Activated effector memory CD4-positive, alpha-beta T cell treated with Interleukin-2 at 50 U/mL for 16 hours (primary cell): ENCODE results near the gene NAALADL2.
"Not testable (repeated sequence)": the region's sequence is repeated elsewhere in the genome, so short reads cannot be mapped to it uniquely, and the experiment has no call there.

ENCODE experiments used
- DNase-seq: peaks from one replicate; pipeline ENCODE4 v3.0.0-alpha.2; 2020

Gene NAALADL2

DNA sequence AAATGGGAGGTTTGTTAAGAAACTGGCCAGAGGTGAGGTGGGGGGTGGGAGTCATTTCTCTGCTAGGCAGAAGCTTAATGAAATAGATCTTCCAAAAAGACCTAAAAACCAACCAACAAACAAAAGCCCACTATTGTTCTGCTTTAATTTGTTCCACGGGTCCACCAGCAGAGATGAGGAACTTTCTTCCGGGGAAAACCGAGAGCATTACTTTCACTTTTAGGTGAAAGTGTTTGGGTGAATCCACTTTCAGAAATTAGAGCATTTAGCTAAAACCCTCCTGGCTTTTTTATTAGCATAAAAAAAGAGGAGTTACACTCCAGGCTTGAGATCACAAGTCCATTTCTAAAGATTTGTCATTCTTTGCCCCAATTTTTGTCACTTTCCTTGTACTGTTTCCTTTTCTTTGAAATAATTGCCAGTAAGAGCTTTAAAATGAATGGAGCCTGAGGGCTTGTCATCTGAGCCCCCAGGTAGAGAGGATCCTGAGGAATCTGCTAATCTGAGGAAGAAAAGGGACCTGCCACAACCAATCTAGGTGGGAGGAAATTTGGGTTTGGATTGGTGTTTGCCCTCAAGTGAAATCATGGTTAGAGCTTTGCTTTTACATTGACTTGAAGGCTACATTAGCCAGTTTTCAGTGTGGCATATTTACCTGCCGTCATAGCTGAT is 667.6 kb downstream of the NAALADL2 start:
- no peak for DNase-seq

DNA sequence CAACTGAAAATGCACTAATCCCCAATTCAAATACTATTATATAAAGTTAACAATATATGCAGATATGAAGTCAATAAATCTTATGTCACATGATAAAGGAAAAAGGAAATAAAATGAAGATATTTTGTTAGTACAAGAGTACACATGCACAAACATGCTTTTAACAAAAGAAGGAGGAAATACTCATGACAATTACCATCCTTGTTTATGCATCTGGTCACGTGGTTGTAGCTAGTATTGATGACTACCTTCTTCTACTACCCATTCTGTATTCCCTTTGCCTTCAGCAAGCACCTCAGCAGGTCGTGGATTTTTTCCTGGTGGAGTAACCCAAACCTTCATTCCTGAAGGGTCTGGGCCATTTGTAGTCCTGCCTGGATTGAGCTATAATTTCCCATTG is 669.6 kb downstream of the NAALADL2 start:
- DNase-seq, result not testable (repeated sequence)

DNA sequence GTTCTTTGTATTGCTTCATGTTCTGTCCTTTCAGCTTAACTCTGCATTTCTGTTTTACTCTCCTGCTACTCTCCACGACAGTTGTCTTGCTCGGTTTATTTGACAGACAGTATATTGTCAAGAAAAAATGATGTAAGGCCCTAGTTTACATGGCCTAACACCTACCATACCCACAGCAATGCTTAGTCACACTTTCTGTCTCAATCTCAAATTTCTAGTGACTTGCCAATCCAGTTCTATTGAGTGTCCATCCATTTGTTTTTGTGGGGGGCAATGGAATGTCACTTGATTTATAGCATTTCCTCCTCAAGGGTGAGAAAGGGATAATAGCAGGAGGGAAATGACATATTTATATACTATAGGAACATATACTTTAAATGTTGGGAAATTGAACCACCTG is 676.2 kb downstream of the NAALADL2 start:
- DNase-seq, result no peak

DNA sequence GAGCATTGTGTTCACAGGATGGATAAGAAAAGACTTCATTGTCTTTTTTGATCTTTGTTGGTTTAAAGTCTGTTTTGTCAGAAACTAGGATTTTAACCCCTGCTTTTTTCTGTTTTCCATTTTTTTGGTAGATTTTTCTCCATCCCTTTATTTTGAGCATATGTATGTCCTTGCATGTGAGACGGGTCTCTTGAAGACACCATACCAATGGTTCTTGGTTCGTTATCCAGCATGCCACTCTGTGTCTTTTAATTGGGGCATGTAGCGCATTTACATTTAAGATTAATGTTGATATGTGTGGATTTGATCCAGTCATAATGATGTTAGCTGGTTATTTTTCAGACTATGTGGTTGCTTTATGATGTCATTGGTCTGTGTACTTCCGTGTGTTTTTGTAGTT is 687.0 kb downstream of the NAALADL2 start:
- DNase-seq, result no peak

DNA sequence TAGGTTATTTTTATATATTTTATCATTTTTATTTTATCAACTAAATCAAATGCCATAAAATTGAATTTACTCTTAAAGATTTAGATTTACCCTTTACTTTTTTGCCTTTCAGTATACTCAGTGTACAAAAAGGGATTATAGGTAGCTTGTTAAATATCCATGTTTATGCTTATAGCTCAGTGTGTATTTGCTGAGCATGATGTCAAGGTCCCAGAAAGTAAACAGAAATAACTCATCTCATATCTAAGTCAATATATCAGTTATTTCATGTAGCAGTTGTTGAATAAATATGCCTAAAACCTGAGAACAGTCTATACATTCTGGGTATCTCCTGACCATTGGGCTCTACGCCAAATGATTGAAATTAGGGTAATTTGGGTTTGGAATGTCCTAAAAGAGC is 693.8 kb downstream of the NAALADL2 start:
- no peak for DNase-seq

DNA sequence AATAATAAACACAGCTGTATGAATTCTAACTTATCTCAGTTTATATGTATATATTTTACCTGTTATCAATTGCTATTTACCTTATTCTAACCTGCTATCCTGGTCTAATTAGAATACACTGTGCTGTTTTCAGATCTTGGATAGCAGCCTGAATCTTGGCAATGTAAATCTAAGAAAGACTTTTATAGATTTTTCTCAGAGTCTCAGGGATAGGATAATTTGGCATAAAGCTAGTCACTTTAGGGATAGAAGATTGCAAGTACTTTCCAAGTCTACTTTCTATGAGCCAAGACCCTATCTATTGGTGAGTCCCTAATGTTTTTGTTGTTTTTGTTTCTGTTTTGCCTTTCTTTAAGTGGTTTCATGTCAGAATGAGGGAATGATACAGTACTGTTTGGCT is 695.7 kb downstream of the NAALADL2 start:
- no peak for DNase-seq

DNA sequence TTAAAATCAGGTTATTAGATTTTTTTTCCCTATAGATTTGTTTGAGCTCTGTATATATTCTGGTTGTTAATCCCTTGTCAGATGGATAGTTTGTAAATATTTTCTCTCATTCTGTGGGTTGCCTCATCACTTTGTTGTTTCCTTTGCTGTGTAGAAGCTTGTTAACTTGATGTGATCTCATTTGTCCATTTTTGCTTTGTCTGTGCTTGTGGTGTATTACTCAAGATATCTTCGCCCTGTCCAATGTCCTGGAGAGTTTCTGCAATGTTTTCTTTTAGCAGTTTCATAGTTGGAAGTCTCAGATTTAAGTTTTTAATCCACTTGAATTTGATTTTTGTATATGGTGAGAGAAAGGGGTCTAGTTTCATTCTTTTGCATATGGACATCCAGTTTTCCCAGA is 699.1 kb downstream of the NAALADL2 start:
- DNase-seq, result no peak

DNA sequence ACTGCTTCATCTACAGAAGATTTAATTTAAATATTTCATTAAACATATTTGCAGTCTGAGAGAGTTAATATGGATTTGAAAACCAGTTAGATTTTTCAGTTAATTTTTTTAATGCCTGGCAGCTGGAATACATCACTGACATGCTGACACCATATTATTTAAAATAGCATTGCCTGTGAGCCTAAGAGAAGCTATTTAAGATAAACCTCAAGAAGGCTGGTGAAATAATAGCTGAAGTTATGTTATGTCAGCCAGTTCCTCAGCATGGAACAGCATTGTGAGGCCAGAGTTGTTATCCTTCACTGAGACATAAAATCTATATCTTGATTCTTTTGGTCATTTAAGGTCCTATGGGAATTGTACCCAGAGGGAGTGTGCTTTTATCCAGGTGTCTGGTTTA is 705.2 kb downstream of the NAALADL2 start:
- DNase-seq, result no peak

DNA sequence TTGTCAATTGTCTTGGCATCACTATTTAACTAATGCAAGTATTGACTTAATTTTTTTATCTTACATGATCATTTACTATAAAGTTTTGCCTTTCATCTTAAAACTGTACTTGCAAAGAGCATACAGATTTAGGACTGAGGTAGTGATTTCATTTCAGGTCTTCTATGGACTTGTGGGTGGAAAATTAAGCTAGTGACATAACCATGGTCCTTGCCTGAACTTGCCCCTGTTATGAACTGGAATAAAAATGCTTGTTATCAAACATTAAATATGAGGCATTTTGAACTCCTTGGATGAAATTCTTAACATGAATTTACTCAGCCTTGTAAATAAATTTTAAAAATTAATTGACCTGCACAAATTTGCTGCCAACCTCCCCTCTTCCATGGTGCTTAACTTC is 712.0 kb downstream of the NAALADL2 start:
- DNase-seq, result no peak

DNA sequence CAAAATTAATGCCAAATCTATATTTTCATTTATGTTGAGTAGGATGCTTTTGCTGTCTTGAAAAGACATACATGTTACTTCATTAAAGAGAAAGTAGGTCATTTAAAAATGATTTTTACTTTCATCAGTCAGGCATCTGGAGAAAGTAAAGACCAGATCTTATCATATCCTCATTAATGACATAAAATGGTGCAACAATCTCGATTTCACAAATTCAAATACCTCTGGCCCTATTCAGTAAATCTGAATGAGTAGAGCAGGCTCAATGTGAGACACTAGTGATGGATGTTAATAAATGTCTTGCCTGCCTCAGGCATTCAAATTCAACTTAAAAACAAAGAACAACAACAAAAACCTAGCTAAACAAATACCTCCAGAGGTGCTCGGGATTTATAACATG is 714.1 kb downstream of the NAALADL2 start:
- no peak for DNase-seq

DNA sequence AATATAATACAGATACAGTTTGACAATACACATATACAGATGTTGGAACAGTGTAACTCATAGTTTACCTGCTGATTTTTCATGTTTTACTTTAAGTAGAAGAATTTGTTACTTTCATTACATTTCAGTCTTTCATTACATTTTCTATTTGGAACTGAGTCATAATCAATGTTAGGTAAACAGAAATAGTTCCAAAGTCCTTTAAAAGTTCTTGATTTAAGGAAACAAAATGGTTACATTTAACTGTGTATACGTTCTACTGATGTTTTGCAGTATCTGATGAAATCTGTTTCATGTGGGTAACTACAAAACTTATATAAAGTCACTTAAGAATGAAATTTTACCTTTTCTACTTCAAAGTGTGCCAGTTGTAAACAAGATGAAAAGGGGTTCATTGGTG is 721.2 kb downstream of the NAALADL2 start:
- DNase-seq, result no peak

DNA sequence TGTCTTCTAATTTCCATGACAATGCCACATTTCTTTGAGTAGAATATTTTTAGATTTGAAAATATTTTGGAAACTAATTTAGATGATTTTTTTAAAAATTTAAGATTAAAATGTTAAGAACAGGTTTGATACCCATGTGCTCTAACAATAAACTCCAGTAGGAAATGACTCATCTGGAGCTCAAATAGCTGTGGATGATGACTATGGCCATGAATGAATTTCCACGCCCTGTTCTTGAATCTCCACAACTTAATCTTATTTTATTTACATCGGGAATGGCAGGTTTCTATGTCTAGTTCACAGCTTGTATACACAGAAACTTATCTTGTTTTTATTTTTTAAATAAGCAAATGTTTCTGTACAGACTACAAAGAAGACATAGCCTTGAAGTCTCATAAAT is 726.8 kb downstream of the NAALADL2 start:
- DNase-seq, result no peak

DNA sequence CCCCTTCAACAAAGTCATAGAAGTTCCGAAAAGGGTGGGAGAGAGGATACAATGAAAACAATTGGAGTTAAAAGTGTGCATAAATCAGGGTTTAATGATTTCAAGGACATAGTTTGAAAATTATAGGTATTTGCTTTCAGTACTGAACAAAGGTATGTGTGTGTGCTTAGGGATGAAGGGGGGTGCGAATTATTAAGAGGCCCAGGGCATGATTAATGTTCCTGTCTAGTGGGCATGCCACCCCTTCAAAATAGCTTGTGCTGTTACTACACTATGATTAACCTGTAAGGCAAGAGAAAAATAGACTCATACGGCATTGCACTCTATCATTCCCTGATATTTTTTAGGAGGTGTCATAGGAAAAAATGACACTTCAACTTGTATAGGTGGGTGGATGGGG is 731.6 kb downstream of the NAALADL2 start:
- DNase-seq, result no peak

DNA sequence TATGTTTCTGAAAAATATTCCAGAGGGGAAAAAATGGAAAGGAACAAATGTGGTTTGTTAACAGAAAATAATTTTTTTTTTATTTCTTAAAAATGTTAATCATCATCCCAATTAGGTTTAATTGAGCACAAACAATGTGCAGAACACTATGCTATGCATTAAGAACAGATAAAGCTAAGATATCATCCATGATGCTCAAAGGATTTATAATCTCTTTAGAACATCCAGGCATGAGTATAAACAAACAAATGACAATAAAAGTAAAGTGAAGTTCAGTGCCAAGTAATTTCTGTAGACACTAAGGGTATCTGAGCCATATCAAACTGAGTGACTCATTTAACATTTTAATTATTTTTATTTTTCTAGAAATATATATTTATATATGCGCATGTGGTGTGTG is 732.2 kb downstream of the NAALADL2 start:
- DNase-seq, result no peak

DNA sequence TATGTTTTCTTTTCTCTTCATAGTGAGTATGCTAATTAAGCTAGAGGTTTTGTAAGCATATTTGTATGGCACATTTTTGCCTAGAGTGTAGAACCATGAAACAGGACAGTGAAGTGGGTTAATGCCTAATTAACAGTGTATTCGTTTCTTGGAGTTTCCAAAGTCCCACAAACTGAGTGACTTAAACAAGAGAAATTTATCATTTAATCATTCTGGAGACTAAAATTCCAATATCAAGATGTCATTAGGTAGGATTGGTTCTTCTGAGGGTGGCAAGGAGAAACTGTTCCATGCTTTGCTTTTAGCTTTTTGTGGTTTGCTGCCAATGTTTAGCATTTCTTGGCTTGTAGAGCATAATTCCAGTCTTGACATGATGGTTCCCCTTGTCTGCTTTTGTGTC is 734.2 kb downstream of the NAALADL2 start:
- no peak for DNase-seq

DNA sequence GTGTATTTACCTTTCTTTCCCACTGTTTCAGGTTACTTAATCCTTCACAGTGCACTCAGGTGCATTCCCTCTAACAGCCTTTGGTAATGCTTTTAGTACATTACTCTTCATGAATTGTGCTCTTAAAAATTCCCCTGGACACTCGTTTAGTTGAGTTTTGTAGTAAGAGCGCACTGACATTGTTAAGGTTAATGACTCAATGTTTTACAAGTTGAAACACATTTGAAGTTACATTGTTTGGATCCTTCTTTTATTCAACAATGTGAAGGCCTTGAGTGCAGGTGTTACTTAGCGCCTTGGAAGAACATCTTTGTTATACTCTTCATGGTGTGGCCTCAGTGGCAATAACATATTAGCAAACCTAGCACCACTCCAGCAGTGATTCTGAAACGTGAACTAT is 739.6 kb downstream of the NAALADL2 start:
- no peak for DNase-seq

DNA sequence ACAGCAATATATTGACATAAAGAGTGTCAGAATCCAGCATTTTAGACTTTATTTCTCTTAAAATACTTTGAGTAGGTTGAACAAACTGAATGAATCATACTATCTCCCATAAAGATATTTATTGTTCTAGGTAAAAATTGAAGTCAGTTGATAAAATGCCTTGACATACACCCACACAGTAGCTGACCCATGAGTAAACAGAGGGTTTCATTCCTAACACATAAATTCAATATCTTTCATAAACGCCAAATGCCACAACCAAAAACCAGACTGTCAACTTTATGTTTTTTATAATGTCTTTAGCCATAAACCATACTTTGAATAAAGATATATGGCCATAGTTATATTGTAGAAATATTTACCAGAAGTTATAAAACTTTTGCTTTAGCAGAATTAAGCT is 742.4 kb downstream of the NAALADL2 start:
- no peak for DNase-seq

DNA sequence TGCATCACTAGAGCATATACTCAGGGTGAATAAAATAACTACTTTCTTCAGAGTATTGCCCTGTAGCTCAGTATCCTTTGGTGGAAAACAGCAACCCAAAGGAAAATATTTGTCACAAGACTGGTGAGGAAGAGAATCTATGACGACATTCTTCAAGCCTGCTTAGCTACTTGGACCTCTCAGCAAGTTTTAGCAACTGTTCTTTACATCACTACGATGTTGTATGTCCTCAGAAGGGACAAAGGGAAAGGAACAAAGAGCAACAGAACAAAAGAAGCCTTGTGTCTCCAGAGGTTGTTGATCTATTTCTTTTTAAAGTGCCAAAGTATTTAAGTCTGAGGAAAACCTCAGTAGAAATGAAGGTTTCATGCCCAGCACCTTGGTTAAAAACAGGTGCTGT is 746.7 kb downstream of the NAALADL2 start:
- DNase-seq, result no peak

DNA sequence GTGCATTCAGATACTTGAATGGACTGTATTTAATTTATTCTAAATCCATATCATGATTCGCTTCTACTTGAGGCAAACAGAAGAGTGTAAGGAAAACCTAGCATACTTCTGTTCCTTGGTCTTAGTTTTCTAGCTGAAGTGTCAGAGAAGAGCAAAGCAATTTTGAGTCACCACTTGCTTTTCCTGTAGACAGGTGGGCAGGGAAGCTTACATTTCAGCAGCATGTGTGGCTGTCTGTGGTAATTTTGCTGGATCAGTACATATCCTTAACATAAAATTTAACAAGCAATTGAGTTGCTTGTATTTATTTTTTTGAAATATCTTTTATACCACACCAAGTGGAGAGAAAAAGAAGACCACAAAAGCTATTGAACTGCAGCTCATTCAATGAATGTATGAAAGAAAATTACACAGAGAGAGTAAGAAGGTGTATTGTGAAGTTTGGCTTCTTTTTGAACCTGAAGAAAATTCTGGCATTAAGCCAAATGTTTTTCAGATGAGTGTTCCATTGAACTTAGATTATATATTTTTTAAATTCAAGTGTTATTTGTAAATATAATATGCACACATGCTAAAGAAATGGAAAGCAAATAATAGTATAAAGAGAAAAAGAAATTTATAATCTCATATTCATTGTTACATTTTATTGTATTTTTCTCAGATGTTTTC is 747.6 kb downstream of the NAALADL2 start:
- DNase-seq, result no peak

DNA sequence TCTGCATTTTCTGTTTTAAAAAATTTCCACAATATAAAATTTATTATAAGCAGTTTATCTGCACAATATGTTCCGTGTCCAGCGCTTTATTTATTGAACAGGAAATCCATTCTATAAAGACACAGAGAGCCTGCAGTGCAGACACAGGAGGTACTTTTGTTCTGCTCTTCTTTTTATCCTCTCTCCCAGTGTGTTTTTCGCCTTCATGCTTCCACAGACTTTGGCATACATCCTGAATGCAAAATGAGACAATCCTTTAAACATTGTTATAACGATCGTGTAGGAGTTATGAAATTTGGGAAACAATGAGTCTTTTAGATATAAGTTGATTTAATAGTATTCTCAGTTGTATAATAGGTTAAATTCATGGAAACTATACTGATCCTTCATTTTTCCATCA is 749.2 kb downstream of the NAALADL2 start:
- no peak for DNase-seq

DNA sequence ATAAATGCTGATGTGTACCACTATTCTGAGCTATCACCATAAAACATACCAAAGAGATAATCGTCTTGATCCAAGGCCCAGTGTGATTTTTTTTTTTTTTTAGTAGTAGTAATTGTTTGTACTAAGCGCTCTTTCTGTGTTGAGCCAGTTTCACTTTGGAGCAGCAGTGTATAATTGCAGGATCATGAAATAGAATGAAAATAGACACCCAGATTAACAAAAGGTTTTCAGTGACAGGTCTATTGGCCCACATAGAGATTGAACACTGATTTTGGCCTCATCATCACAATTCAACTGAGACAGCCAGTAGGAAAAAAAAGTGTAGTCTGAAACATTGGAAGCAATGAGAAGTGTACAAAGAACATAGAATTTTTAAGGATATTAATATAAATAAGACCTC is 749.8 kb downstream of the NAALADL2 start:
- no peak for DNase-seq

DNA sequence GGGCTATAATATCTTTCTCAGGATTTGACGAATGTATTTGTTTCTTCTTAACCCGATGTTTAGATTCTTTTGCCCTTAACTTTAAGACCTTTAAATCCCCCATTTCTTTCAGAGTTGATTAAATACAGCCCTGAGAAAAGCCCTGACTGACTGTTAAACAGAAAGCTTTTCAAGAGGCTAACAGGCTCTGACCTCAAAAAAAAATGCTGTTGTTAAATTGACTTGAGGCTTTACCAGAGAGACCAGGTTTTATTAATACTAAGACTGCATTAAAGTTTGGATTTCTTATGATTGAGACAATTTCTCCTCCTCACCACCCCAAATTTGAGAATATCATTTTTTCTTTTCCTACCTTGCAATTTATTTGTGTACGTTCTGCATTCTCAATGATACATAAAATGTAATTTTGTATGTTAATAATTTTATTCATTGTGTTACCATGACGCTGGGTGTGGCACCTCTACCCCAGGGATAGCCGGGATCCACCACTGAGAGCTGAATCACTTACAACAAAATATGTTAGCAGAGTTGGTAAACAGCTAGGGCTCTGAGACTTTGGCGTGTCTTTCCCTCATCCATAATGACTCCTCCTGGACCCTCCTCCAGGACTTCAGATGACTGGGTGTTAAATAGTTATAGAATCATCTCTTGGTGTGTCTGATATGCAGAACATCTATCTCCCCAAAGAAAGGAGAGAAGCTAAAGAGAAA is 753.5 kb downstream of the NAALADL2 start:
- no peak for DNase-seq

DNA sequence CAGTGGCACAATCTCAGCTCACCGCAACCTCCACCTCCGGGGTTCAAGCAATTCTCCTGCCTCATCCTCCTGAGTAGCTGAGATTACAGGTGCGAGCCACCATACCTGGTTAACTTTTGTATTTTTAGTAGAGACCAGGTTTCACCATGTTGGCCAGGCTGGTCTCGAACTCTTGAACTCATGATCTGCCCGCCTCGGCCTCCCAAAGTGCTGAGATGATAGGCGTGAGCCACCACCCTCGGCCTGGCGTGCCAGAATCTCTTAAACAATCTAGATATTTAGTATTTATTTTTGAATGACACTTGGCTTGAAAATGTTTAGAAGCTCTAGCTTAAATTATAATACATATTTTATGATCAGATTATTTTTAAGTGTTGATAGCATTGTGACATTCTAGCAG is 755.0 kb downstream of the NAALADL2 start:
- DNase-seq, result not testable (repeated sequence)

DNA sequence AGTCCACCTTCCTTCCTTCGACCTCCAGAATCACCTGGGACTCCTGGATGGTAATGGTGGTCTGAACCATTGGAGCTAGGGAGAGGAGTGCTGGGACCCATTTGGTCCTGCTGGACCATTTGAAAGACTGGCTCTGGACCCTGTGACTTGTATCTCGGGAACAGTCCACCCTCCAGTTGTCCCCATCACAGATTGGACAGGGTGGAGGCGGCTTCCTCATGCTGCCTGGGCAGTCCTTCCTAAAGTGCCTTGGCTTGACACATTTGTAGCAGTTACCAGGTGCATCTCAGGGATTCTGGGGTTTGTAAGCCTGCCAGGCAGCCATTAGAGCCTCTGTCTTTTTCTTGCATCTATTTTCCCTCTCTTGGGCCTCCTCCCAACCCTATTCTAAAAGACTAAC is 758.1 kb downstream of the NAALADL2 start:
- no peak for DNase-seq

DNA sequence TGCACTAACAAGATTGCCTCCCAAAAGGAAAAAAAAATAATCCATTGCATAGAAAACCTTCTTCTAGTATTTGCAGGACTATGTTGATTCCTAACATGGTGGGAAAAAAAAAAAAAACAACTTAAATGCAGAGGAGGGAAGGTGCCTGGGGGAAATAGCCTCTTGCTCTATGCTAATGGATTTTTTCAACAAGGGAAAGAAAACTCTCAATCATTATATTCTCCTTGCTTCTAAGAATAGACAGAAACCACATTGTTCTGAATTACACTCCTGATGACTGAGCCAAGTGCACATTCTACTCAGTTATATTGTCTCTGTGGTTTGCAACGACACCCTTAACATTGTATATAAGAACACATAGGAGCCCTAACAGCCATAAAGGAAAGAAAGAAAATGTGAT is 760.2 kb downstream of the NAALADL2 start:
- DNase-seq, result no peak
